KMS-11 (cell line): Measurements from ENCODE around the gene ST3GAL2.

Source experiments
- H2AFZ ChIP-seq: fragments of 200-600 bp; sonication (generic); 2 replicates; pipeline ENCODE4 v1.6.1; 2016; ENCODE audit warnings: antibody characterized with exemption, mixed run types, low read depth
- H3K27ac ChIP-seq: fragments of 200-600 bp; sonication (generic); 2 replicates; pipeline ENCODE4 v1.6.1; 2016; ENCODE audit warnings: mild to moderate bottlenecking, mixed run types
- H3K27me3 ChIP-seq: fragments of 200-600 bp; sonication (generic); 2 replicates; pipeline ENCODE4 v1.6.1; 2017; ENCODE audit warnings: mild to moderate bottlenecking, low read depth, mixed run types, moderate library complexity; ENCODE audit not compliant: insufficient read depth
- H3K36me3 ChIP-seq: fragments of 200-600 bp; sonication (generic); 2 replicates; pipeline ENCODE4 v1.6.1; 2017; ENCODE audit warnings: mild to moderate bottlenecking, mixed run types; ENCODE audit not compliant: insufficient read depth
- H3K4me1 ChIP-seq: fragments of 200-600 bp; sonication (generic); 2 replicates; pipeline ENCODE4 v1.6.1; 2016; ENCODE audit warnings: mild to moderate bottlenecking, low read depth, mixed run types; ENCODE audit not compliant: poor library complexity, severe bottlenecking
- H3K4me2 ChIP-seq: fragments of 200-600 bp; sonication (generic); 2 replicates; pipeline ENCODE4 v1.7.0; 2016; ENCODE audit warnings: mild to moderate bottlenecking, mixed run types
- H3K4me3 ChIP-seq: fragments of 200-600 bp; sonication (generic); IDR thresholded peaks from 2 replicates; pipeline ENCODE4 v1.6.1; 2017; ENCODE audit warnings: low read depth, low read length, mixed read lengths; ENCODE audit not compliant: insufficient read depth
- H3K79me2 ChIP-seq: fragments of 200-600 bp; sonication (generic); 2 replicates; pipeline ENCODE4 v1.6.1; 2016; ENCODE audit warnings: low read depth, mixed run types; ENCODE audit not compliant: insufficient read depth
- H3K9ac ChIP-seq: fragments of 200-600 bp; sonication (generic); 2 replicates; pipeline ENCODE4 v1.6.1; 2016; ENCODE audit warnings: mild to moderate bottlenecking, mixed run types
- H4K20me1 ChIP-seq: fragments of 200-600 bp; sonication (generic); 2 replicates; pipeline ENCODE4 v1.6.1; 2016; ENCODE audit warnings: mild to moderate bottlenecking, mixed run types; ENCODE audit not compliant: insufficient read depth
- CTCF ChIP-seq: fragments of 200-600 bp; sonication (generic); conservative IDR thresholded peaks from 2 replicates; pipeline ENCODE4 v1.6.1; 2017; ENCODE audit warnings: low read depth, mild to moderate bottlenecking, antibody characterized with exemption, low read length, moderate library complexity, mixed read lengths

ST3GAL2 gene

GRCh38 chr16:70465999-70466804 lies 27.3 kb upstream of the ST3GAL2 start:
- no peaks in the 10 kb centered on the region for H4K20me1 ChIP-seq
- H3K36me3 ChIP-seq = no peaks in the 10 kb centered on the region
- no peak overlapping the region for H3K9ac ChIP-seq
- H3K4me3 ChIP-seq = no peak overlapping the region
- no peak overlapping the region for H2AFZ ChIP-seq
- H3K4me2 ChIP-seq = no peak overlapping the region
- no peak for TF ChIP-seq CTCF
- no peak overlapping the region for H3K27ac ChIP-seq
- no peaks in the 10 kb centered on the region for H3K79me2 ChIP-seq
- H3K27me3 ChIP-seq = no peaks in the 10 kb centered on the region
- H3K4me1 ChIP-seq = no peaks in the 10 kb centered on the region

GRCh38 chr16:70463235-70463634 lies 24.3 kb upstream of the ST3GAL2 start:
- no peak overlapping the region for H3K4me2 ChIP-seq
- no peak for TF ChIP-seq CTCF

GRCh38 chr16:70460737-70461261 lies 21.9 kb upstream of the ST3GAL2 start:
- Histone ChIP-seq H3K9ac (no peak overlapping the region), H3K4me2 (no peak overlapping the region), H3K27me3 (no peaks in the 10 kb centered on the region), H3K36me3 (no peaks in the 10 kb centered on the region), H4K20me1 (no peaks in the 10 kb centered on the region), H2AFZ (no peak overlapping the region), H3K4me1 (no peaks in the 10 kb centered on the region), H3K27ac (no peak overlapping the region), H3K4me3 (no peak overlapping the region), H3K79me2 (no peaks in the 10 kb centered on the region)
- TF ChIP-seq CTCF = no peak

More at GRCh38 chr16:70463235-70463634, 24.3 kb upstream of the ST3GAL2 start:
- Histone ChIP-seq H4K20me1 (no peaks in the 10 kb centered on the region), H3K9ac (no peak overlapping the region), H2AFZ (no peak overlapping the region), H3K27ac (no peak overlapping the region), H3K4me3 (no peak overlapping the region), H3K79me2 (no peaks in the 10 kb centered on the region), H3K4me1 (no peaks in the 10 kb centered on the region), H3K36me3 (no peaks in the 10 kb centered on the region), H3K27me3 (no peaks in the 10 kb centered on the region)

- H4K20me1 ChIP-seq = no peaks in the 10 kb centered on the region
- no peak for TF ChIP-seq CTCF
- H3K4me1 ChIP-seq = peaks cover 13% of the 10 kb centered on the region
- no peaks in the 10 kb centered on the region; the same call in 1 of the 2 replicates for H3K79me2 ChIP-seq
- H3K27me3 ChIP-seq = no peaks in the 10 kb centered on the region
- no peak overlapping the region for H3K27ac ChIP-seq
- no peak overlapping the region for H3K9ac ChIP-seq
- H3K4me3 ChIP-seq = no peak overlapping the region
- no peaks in the 10 kb centered on the region for H3K36me3 ChIP-seq
- no peak overlapping the region for H2AFZ ChIP-seq
- H3K4me2 ChIP-seq = no peak overlapping the region
These were observed 18.7 kb upstream of the ST3GAL2 start for GRCh38 chr16:70457446-70458166.
